ENCODE results near the gene POLA1.
"Not testable (repeated sequence)": the region's sequence is repeated elsewhere in the genome, so short reads cannot be mapped to it uniquely, and the experiment has no call there.

The POLA1 gene

DNA sequence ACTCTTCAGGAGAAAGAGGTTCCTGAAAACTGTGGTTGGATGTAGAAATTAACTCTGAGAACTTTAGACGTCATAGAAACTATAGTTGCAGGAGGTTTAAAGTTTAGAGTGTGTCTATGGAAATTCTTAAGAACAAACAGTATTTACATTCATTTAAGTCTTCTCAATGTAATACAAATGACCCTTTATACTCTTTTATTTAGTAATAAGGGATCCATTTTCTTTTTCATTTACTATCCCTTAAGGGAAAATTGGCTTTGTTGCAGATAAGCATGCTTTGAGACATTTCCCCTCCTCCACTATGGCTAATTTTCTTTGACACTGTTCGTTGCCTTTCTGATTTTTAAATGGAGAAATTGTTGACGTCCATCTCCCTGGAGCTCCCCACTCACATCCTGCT is 96.4 kb downstream of the POLA1 start:
- H3K36me3 ChIP-seq (ENCODE audit: control insufficient read depth in 1 of 2, insufficient read depth in 2 of 2, low read length in 2 of 2) = no peaks in the 10 kb centered on the region
- no peak overlapping the region for H3K27ac ChIP-seq (ENCODE audit: low read depth, low read length)
- no peaks in the 10 kb centered on the region for H3K4me1 ChIP-seq (ENCODE audit: control insufficient read depth in 1 of 2, insufficient read depth in 2 of 2, low read length in 2 of 2)
- no peaks in the 10 kb centered on the region for H3K9me3 ChIP-seq (ENCODE audit: control insufficient read depth in 1 of 2, low read length in 2 of 2)
- H3K9ac ChIP-seq (ENCODE audit: low read depth in 1 of 2, low read length in 2 of 2) = no peak overlapping the region
- H3K27me3 ChIP-seq (ENCODE audit: control insufficient read depth in 1 of 2, insufficient read depth in 2 of 2, low read length in 2 of 2) = no peaks in the 10 kb centered on the region
- H3K4me3 ChIP-seq (ENCODE audit: low read depth in 1 of 2, low read length in 2 of 2) = no peak overlapping the region

DNA sequence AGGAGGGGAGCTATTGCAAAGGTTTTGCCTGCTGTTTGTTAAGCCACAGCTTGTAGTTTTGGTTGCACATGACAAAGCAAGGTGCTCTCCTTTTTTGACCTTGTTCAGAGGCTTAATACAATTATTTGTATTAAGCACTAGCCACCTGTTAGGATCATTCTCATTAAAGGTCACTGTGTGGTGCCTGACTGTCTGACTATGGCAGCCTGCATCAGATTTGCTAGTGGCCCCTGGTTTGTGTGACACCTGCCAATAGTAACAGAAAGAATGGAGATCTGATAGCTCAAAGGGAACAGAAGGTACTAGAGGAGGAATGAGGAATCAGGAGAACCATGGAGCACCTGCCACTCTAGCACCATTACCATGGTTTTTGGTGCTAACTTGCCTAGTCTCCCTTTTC is 102.5 kb downstream of the POLA1 start:
- Histone ChIP-seq H3K9ac (ENCODE audit: low read depth in 1 of 2, low read length in 2 of 2) (no peak overlapping the region), H3K27me3 (ENCODE audit: control insufficient read depth in 1 of 2, insufficient read depth in 2 of 2, low read length in 2 of 2) (no peaks in the 10 kb centered on the region), H3K4me3 (ENCODE audit: low read depth in 1 of 2, low read length in 2 of 2) (no peak overlapping the region), H3K36me3 (ENCODE audit: control insufficient read depth in 1 of 2, insufficient read depth in 2 of 2, low read length in 2 of 2) (no peaks in the 10 kb centered on the region), H3K4me1 (ENCODE audit: control insufficient read depth in 1 of 2, insufficient read depth in 2 of 2, low read length in 2 of 2) (no peaks in the 10 kb centered on the region), H3K27ac (ENCODE audit: low read depth, low read length) (no peak overlapping the region), H3K9me3 (ENCODE audit: control insufficient read depth in 1 of 2, low read length in 2 of 2) (no peaks in the 10 kb centered on the region)

- Histone ChIP-seq H3K4me3 (ENCODE audit: low read depth in 1 of 2, low read length in 2 of 2) (no peak overlapping the region), H3K27ac (ENCODE audit: low read depth, low read length) (no peak overlapping the region), H3K27me3 (ENCODE audit: control insufficient read depth in 1 of 2, insufficient read depth in 2 of 2, low read length in 2 of 2) (no peaks in the 10 kb centered on the region), H3K4me1 (ENCODE audit: control insufficient read depth in 1 of 2, insufficient read depth in 2 of 2, low read length in 2 of 2) (no peaks in the 10 kb centered on the region), H3K36me3 (ENCODE audit: control insufficient read depth in 1 of 2, insufficient read depth in 2 of 2, low read length in 2 of 2) (no peaks in the 10 kb centered on the region), H3K9me3 (ENCODE audit: control insufficient read depth in 1 of 2, low read length in 2 of 2) (no peaks in the 10 kb centered on the region), H3K9ac (ENCODE audit: low read depth in 1 of 2, low read length in 2 of 2) (no peak overlapping the region)
Measured at GRCh38 chrX:24799078-24799477, 105.4 kb downstream of the POLA1 start.

DNA sequence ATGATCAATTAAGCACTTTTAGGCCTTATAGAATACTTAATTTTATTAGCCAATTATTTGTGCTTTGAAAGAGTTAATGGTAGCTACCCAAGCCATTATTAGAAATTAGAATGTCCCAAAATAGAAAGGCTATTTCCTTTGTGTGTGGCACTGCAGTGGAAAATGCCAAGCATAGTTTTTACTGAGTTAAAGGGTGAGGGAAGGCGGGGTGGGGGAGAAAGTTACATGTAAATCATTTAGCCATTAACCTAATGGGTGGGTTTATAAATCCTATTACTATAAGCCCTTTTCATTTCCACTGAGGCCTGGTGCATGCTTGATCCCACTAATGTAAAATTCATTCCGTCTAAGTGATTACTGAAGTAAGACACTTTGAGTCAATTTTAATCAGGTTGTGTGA is 105.8 kb downstream of the POLA1 start:
- no peak overlapping the region for H3K27ac ChIP-seq (ENCODE audit: low read depth, low read length)
- no peaks in the 10 kb centered on the region for H3K9me3 ChIP-seq (ENCODE audit: control insufficient read depth in 1 of 2, low read length in 2 of 2)
- H3K36me3 ChIP-seq (ENCODE audit: control insufficient read depth in 1 of 2, insufficient read depth in 2 of 2, low read length in 2 of 2) = no peaks in the 10 kb centered on the region
- H3K9ac ChIP-seq (ENCODE audit: low read depth in 1 of 2, low read length in 2 of 2) = no peak overlapping the region
- H3K4me1 ChIP-seq (ENCODE audit: control insufficient read depth in 1 of 2, insufficient read depth in 2 of 2, low read length in 2 of 2) = no peaks in the 10 kb centered on the region
- no peak overlapping the region for H3K4me3 ChIP-seq (ENCODE audit: low read depth in 1 of 2, low read length in 2 of 2)
- H3K27me3 ChIP-seq (ENCODE audit: control insufficient read depth in 1 of 2, insufficient read depth in 2 of 2, low read length in 2 of 2) = no peaks in the 10 kb centered on the region

DNA sequence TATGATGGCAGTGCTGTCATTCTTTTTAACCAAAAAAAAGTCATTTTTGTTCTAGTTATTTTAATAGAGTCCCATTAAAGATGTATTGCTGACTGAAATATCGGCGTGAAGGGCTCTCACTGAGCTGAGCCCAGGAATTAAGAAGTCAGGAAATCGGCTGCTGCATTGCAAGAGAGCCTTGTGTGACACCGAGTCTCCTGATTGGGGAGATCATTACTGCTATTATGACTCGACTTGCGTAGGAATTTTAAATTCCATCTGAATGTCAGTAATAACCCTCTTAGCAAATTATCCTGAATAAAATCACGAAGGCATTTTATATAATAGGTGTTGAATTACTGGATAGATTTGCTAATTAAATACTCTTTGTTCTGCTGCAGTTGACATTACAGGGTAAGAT is 111.5 kb downstream of the POLA1 start:
- Histone ChIP-seq H3K4me1 (ENCODE audit: control insufficient read depth in 1 of 2, insufficient read depth in 2 of 2, low read length in 2 of 2) (no peaks in the 10 kb centered on the region), H3K27me3 (ENCODE audit: control insufficient read depth in 1 of 2, insufficient read depth in 2 of 2, low read length in 2 of 2) (no peaks in the 10 kb centered on the region), H3K36me3 (ENCODE audit: control insufficient read depth in 1 of 2, insufficient read depth in 2 of 2, low read length in 2 of 2) (no peaks in the 10 kb centered on the region), H3K27ac (ENCODE audit: low read depth, low read length) (no peak overlapping the region), H3K9me3 (ENCODE audit: control insufficient read depth in 1 of 2, low read length in 2 of 2) (no peaks in the 10 kb centered on the region), H3K9ac (ENCODE audit: low read depth in 1 of 2, low read length in 2 of 2) (no peak overlapping the region), H3K4me3 (ENCODE audit: low read depth in 1 of 2, low read length in 2 of 2) (no peak overlapping the region)

GRCh38 chrX:24819807-24820206 is 126.1 kb downstream of the POLA1 start:
- not testable (repeated sequence) for H3K4me1 ChIP-seq (ENCODE audit: control insufficient read depth in 1 of 2, insufficient read depth in 2 of 2, low read length in 2 of 2); H3K4me3 ChIP-seq (ENCODE audit: low read depth in 1 of 2, low read length in 2 of 2); H3K27me3 ChIP-seq (ENCODE audit: control insufficient read depth in 1 of 2, insufficient read depth in 2 of 2, low read length in 2 of 2); H3K9me3 ChIP-seq (ENCODE audit: control insufficient read depth in 1 of 2, low read length in 2 of 2); H3K27ac ChIP-seq (ENCODE audit: low read depth, low read length); H3K36me3 ChIP-seq (ENCODE audit: control insufficient read depth in 1 of 2, insufficient read depth in 2 of 2, low read length in 2 of 2); H3K9ac ChIP-seq (ENCODE audit: low read depth in 1 of 2, low read length in 2 of 2)

GRCh38 chrX:24828147-24828546 is 134.4 kb downstream of the POLA1 start:
- Histone ChIP-seq H3K4me1 (ENCODE audit: control insufficient read depth in 1 of 2, insufficient read depth in 2 of 2, low read length in 2 of 2) (no peaks in the 10 kb centered on the region), H3K9me3 (ENCODE audit: control insufficient read depth in 1 of 2, low read length in 2 of 2) (no peaks in the 10 kb centered on the region), H3K27me3 (ENCODE audit: control insufficient read depth in 1 of 2, insufficient read depth in 2 of 2, low read length in 2 of 2) (no peaks in the 10 kb centered on the region), H3K36me3 (ENCODE audit: control insufficient read depth in 1 of 2, insufficient read depth in 2 of 2, low read length in 2 of 2) (peaks cover 5 to 15% of the 10 kb centered on the region in 2 donors), H3K27ac (ENCODE audit: low read depth, low read length) (no peak overlapping the region), H3K9ac (ENCODE audit: low read depth in 1 of 2, low read length in 2 of 2) (no peak overlapping the region), H3K4me3 (ENCODE audit: low read depth in 1 of 2, low read length in 2 of 2) (no peak overlapping the region)

DNA sequence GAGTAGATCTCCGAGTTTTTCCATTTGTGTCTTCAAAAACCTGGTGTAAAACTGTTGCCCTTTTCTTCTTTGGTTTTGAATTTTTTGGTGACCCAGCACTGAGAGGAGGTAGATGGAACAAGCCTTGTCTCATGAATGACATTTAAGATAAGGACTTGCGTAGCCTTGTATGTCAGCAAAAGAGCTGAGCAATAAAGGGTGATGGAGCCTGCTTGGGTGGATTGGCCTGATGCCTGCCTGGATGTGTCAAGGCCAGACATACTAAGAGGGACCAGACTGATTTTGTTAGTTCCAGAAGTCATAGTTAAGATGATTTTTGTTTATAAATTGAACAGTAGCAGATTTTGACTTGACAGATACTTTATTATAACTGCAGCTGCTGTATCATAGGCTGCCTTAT is 134.9 kb downstream of the POLA1 start:
- no peaks in the 10 kb centered on the region for H3K9me3 ChIP-seq (ENCODE audit: control insufficient read depth in 1 of 2, low read length in 2 of 2)
- H3K9ac ChIP-seq (ENCODE audit: low read depth in 1 of 2, low read length in 2 of 2) = no peak overlapping the region
- H3K27me3 ChIP-seq (ENCODE audit: control insufficient read depth in 1 of 2, insufficient read depth in 2 of 2, low read length in 2 of 2) = no peaks in the 10 kb centered on the region
- no peak overlapping the region for H3K27ac ChIP-seq (ENCODE audit: low read depth, low read length)
- H3K4me3 ChIP-seq (ENCODE audit: low read depth in 1 of 2, low read length in 2 of 2) = no peak overlapping the region
- H3K36me3 ChIP-seq (ENCODE audit: control insufficient read depth in 1 of 2, insufficient read depth in 2 of 2, low read length in 2 of 2) = peaks cover 5 to 15% of the 10 kb centered on the region in 2 donors
- no peaks in the 10 kb centered on the region for H3K4me1 ChIP-seq (ENCODE audit: control insufficient read depth in 1 of 2, insufficient read depth in 2 of 2, low read length in 2 of 2)

GRCh38 chrX:24833695-24834094 is 140.0 kb downstream of the POLA1 start:
- Histone ChIP-seq H3K27ac (ENCODE audit: low read depth, low read length) (no peak overlapping the region), H3K9ac (ENCODE audit: low read depth in 1 of 2, low read length in 2 of 2) (no peak overlapping the region), H3K27me3 (ENCODE audit: control insufficient read depth in 1 of 2, insufficient read depth in 2 of 2, low read length in 2 of 2) (no peaks in the 10 kb centered on the region), H3K4me1 (ENCODE audit: control insufficient read depth in 1 of 2, insufficient read depth in 2 of 2, low read length in 2 of 2) (no peaks in the 10 kb centered on the region), H3K36me3 (ENCODE audit: control insufficient read depth in 1 of 2, insufficient read depth in 2 of 2, low read length in 2 of 2) (no peaks in the 10 kb centered on the region), H3K9me3 (ENCODE audit: control insufficient read depth in 1 of 2, low read length in 2 of 2) (no peaks in the 10 kb centered on the region), H3K4me3 (ENCODE audit: low read depth in 1 of 2, low read length in 2 of 2) (no peak overlapping the region)

DNA sequence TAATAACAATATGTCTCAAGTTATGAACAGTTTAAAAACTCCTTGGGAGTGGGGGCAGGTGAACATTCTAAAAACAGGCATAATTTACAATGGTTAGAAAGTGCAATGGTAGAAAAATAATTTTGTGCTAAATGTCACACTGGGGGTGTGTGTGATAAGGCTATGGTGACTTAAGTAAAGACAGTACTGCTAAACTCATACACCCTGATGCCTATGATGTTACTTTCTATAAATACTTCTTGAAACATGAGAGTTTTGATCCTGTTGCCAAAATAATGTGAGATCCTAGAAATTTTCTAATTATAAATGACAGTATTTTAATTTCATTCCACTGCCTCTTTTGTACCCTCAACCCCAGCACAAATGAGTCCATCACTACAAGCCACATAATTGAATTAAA is 144.2 kb downstream of the POLA1 start:
- Histone ChIP-seq H3K27ac (ENCODE audit: low read depth, low read length) (no peak overlapping the region), H3K9me3 (ENCODE audit: control insufficient read depth in 1 of 2, low read length in 2 of 2) (no peaks in the 10 kb centered on the region), H3K36me3 (ENCODE audit: control insufficient read depth in 1 of 2, insufficient read depth in 2 of 2, low read length in 2 of 2) (no peaks in the 10 kb centered on the region), H3K9ac (ENCODE audit: low read depth in 1 of 2, low read length in 2 of 2) (no peak overlapping the region), H3K4me1 (ENCODE audit: control insufficient read depth in 1 of 2, insufficient read depth in 2 of 2, low read length in 2 of 2) (no peaks in the 10 kb centered on the region), H3K27me3 (ENCODE audit: control insufficient read depth in 1 of 2, insufficient read depth in 2 of 2, low read length in 2 of 2) (no peaks in the 10 kb centered on the region), H3K4me3 (ENCODE audit: low read depth in 1 of 2, low read length in 2 of 2) (no peak overlapping the region)

DNA sequence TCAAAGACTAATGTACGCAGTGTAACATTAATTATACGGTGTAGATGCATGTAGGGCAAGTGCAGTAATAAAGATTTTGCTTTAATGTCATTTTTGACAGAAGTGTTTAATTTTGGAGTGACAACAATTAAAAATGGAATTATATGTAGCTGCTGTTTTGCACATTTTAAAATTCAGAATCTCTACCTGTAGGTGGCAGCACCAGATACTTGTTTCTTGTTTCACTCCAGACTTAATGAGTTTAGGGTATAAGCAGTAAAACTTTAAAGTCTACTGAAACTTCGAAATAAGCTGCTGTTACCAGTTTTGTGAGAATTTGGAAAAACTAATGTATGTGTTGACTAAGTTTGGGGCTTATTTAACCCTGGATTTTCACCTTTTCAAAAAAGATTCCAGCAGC is 144.9 kb downstream of the POLA1 start:
- H3K4me1 ChIP-seq (ENCODE audit: control insufficient read depth in 1 of 2, insufficient read depth in 2 of 2, low read length in 2 of 2) = no peaks in the 10 kb centered on the region
- no peak overlapping the region for H3K4me3 ChIP-seq (ENCODE audit: low read depth in 1 of 2, low read length in 2 of 2)
- no peaks in the 10 kb centered on the region for H3K36me3 ChIP-seq (ENCODE audit: control insufficient read depth in 1 of 2, insufficient read depth in 2 of 2, low read length in 2 of 2)
- H3K27me3 ChIP-seq (ENCODE audit: control insufficient read depth in 1 of 2, insufficient read depth in 2 of 2, low read length in 2 of 2) = no peaks in the 10 kb centered on the region
- H3K9me3 ChIP-seq (ENCODE audit: control insufficient read depth in 1 of 2, low read length in 2 of 2) = no peaks in the 10 kb centered on the region
- no peak overlapping the region for H3K27ac ChIP-seq (ENCODE audit: low read depth, low read length)
- H3K9ac ChIP-seq (ENCODE audit: low read depth in 1 of 2, low read length in 2 of 2) = no peak overlapping the region

Data from duodenal mucosa (tissue), 2 donors.